ENCODE measurements around the gene PPIL6. TPM values are rescaled to one million over a fixed set of nuclear protein-coding genes. Genes with fewer than 3 reads are reported as not detected.

The PPIL6 gene
- total RNA-seq, 3 donors from 2014 or later (not counting 1 experiment from before 2014, with no cell fraction given): 0.28 to 0.70 (median 0.40) TPM

DNA sequence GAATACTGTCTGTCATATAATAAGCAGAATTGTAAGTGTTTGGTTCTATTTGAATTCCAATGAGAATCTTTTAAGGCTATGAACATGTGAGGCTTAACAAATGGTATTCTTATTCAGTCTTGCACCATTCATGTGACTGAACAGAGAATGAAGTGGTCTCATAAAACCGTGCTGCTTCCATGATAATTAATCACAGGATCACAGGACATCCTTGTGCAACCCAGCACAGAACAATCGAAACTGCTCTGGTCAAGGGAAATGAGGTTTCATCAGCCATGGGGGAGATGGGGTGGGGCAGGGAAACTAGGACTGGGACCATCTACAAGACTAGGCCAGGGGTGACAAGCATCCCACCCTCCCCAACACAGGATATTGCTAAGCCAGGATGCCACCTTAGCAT is 6.0 kb downstream of the PPIL6 start:
- H3K9me3 ChIP-seq (ENCODE audit: control insufficient read depth, insufficient read depth, low read length): no peaks in the 10 kb centered on the region
- ATAC-seq: peak in 1 of 3 donors; percentile 27
- H3K36me3 ChIP-seq (ENCODE audit: control insufficient read depth, insufficient read depth, low read length): no peaks in the 10 kb centered on the region
- intact Hi-C loops (cut with micrococcal nuclease): no loop called here
- H3K36me3 Mint-ChIP-seq: no peaks in the 10 kb centered on the region
- TF ChIP-seq, protein P1, sequence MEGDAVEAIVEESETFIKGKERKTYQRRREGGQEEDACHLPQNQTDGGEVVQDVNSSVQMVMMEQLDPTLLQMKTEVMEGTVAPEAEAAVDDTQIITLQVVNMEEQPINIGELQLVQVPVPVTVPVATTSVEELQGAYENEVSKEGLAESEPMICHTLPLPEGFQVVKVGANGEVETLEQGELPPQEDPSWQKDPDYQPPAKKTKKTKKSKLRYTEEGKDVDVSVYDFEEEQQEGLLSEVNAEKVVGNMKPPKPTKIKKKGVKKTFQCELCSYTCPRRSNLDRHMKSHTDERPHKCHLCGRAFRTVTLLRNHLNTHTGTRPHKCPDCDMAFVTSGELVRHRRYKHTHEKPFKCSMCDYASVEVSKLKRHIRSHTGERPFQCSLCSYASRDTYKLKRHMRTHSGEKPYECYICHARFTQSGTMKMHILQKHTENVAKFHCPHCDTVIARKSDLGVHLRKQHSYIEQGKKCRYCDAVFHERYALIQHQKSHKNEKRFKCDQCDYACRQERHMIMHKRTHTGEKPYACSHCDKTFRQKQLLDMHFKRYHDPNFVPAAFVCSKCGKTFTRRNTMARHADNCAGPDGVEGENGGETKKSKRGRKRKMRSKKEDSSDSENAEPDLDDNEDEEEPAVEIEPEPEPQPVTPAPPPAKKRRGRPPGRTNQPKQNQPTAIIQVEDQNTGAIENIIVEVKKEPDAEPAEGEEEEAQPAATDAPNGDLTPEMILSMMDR (IDR thresholded peaks at IDR 0.05): no peak
- no peaks in the 10 kb centered on the region for H3K4me1 Mint-ChIP-seq
- H3K27me3 ChIP-seq (ENCODE audit: control insufficient read depth, insufficient read depth, low read length): no peaks in the 10 kb centered on the region
- H3K4me3 ChIP-seq (ENCODE audit: low read length): no peak overlapping the region
- H3K27me3 Mint-ChIP-seq (ENCODE audit: low read depth in 2 of 2): no peaks in the 10 kb centered on the region
- no peak overlapping the region for H3K27ac ChIP-seq (ENCODE audit: low read length)
- peaks cover under 1% of the 10 kb centered on the region for H3K4me1 ChIP-seq (ENCODE audit: control insufficient read depth, insufficient read depth, low read length)
- H3K9me3 Mint-ChIP-seq: no peaks in the 10 kb centered on the region
- DNase-seq: no peak
- H3K4me3 Mint-ChIP-seq: no peak overlapping the region
- no peak overlapping the region for H3K27ac Mint-ChIP-seq
- WGBS (ENCODE audit: insufficient coverage): 56% methylated on average over 2 of the region's 2 CpGs

DNA sequence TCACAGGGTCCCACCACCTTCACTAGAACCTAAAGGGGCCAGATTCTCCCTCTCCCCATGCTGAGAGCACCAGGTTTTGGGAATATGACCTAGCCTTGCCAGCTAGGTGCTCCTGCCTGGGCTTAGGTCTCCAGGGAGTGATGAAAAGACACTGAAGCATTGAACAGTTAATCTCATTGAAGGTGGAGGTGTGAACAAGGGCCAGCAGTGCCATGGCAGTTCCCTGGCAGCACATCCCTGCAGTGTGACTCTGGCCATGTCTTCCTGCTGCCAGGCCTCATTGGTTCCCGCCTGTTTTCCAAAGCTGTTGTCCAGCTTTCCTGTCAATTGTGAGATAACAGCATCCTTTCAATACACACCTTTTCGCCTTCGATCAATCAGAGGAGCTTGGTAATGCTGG is 10.9 kb downstream of the PPIL6 start:
- 98% methylated on average over 3 of the region's 3 CpGs for WGBS (ENCODE audit: insufficient coverage)
- Mint-ChIP-seq H3K4me3 (no peak overlapping the region), H3K9me3 (no peaks in the 10 kb centered on the region), H3K27ac (no peak overlapping the region), H3K27me3 (ENCODE audit: low read depth in 2 of 2) (no peaks in the 10 kb centered on the region), H3K36me3 (no peaks in the 10 kb centered on the region), H3K4me1 (no peaks in the 10 kb centered on the region)
- TF ChIP-seq, protein P1 (IDR thresholded peaks at IDR 0.05): no peak
- no peaks in the 10 kb centered on the region for H3K9me3 ChIP-seq (ENCODE audit: control insufficient read depth, insufficient read depth, low read length)
- no peaks in the 10 kb centered on the region for H3K36me3 ChIP-seq (ENCODE audit: control insufficient read depth, insufficient read depth, low read length)
- no peaks in the 10 kb centered on the region for H3K4me1 ChIP-seq (ENCODE audit: control insufficient read depth, insufficient read depth, low read length)
- no peak overlapping the region for H3K4me3 ChIP-seq (ENCODE audit: low read length)
- H3K27ac ChIP-seq (ENCODE audit: low read length): no peak overlapping the region
- no peak for DNase-seq
- no peak for ATAC-seq
- intact Hi-C loops (cut with micrococcal nuclease): no loop called here
- no peaks in the 10 kb centered on the region for H3K27me3 ChIP-seq (ENCODE audit: control insufficient read depth, insufficient read depth, low read length)

DNA sequence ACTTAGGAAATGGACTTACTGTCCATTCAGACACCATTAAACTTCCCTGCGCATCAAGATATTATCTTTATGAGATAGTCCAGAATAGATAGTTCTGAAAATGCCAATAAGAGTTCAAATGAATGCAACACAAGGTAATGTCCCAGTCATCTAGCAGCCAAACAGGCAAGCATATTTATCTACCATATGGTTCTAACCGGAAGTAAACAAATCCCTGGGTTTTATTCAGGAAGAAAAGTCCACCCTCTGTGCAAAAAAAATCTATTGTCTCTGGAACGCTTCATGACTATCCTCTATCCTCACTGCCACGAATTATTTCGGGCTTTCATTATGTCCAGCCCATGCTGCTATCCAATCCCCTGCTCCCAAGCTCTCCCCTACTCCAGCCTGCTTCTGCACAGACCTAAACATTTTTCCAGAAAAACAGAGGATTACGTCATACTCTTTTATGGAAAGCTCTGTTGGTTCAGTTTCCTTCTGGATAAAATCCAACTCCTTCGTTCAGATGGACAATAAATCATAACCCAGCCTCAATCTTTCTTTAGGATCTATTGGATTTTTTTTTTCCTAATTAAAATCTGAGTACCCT is 11.4 kb downstream of the PPIL6 start:
- Histone ChIP-seq H3K4me3 (ENCODE audit: low read length) (no peak overlapping the region), H3K27me3 (ENCODE audit: control insufficient read depth, insufficient read depth, low read length) (no peaks in the 10 kb centered on the region), H3K4me1 (ENCODE audit: control insufficient read depth, insufficient read depth, low read length) (no peaks in the 10 kb centered on the region), H3K27ac (ENCODE audit: low read length) (no peak overlapping the region), H3K36me3 (ENCODE audit: control insufficient read depth, insufficient read depth, low read length) (no peaks in the 10 kb centered on the region), H3K9me3 (ENCODE audit: control insufficient read depth, insufficient read depth, low read length) (no peaks in the 10 kb centered on the region)
- no peaks in the 10 kb centered on the region for H3K36me3 Mint-ChIP-seq
- TF ChIP-seq, protein P1 (IDR thresholded peaks at IDR 0.05): no peak
- DNase-seq: no peak
- no peak overlapping the region for H3K4me3 Mint-ChIP-seq
- no peaks in the 10 kb centered on the region for H3K27me3 Mint-ChIP-seq (ENCODE audit: low read depth in 2 of 2)
- H3K27ac Mint-ChIP-seq: no peak overlapping the region
- intact Hi-C loops (cut with micrococcal nuclease): no loop called here
- H3K4me1 Mint-ChIP-seq: no peaks in the 10 kb centered on the region
- WGBS (ENCODE audit: insufficient coverage): 86% methylated on average over 6 of the region's 7 CpGs
- no peak for ATAC-seq
- no peaks in the 10 kb centered on the region for H3K9me3 Mint-ChIP-seq

DNA sequence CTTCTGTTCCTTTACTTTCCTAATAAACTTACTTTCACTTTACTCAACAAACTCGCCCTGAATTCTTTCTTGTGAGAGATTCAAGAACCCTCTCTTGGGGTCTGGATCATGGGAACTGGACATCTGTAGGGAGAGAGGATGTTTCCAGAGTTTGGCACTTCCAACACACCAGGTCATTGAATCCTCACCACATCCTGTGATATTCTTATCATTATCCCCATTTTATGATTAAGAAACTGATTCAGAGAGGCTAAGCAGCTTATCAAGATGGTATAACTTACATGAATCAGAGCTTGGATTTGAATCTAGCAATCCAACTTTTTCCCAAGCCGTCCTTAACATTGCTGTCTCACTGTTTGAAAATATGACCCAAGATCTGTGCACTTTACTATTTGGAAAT is 15.5 kb downstream of the PPIL6 start:
- Histone ChIP-seq H3K36me3 (ENCODE audit: control insufficient read depth, insufficient read depth, low read length) (no peaks in the 10 kb centered on the region), H3K27ac (ENCODE audit: low read length) (no peak overlapping the region), H3K4me3 (ENCODE audit: low read length) (no peak overlapping the region), H3K4me1 (ENCODE audit: control insufficient read depth, insufficient read depth, low read length) (no peaks in the 10 kb centered on the region), H3K27me3 (ENCODE audit: control insufficient read depth, insufficient read depth, low read length) (no peaks in the 10 kb centered on the region), H3K9me3 (ENCODE audit: control insufficient read depth, insufficient read depth, low read length) (no peaks in the 10 kb centered on the region)
- WGBS (ENCODE audit: insufficient coverage): 100% methylated on average over 1 of the region's 2 CpGs
- TF ChIP-seq, protein P1 (IDR thresholded peaks at IDR 0.05): no peak
- Mint-ChIP-seq H3K4me3 (no peak overlapping the region), H3K27ac (no peak overlapping the region), H3K9me3 (no peaks in the 10 kb centered on the region), H3K27me3 (ENCODE audit: low read depth in 2 of 2) (no peaks in the 10 kb centered on the region), H3K36me3 (no peaks in the 10 kb centered on the region), H3K4me1 (no peaks in the 10 kb centered on the region)
- DNase-seq (no peak), ATAC-seq (no peak)
- intact Hi-C loops (cut with micrococcal nuclease): no loop called here

Data from natural killer cell (primary cell).